ENCODE measurements around the gene UPK1B. TPM values are rescaled to one million over a fixed set of nuclear protein-coding genes. Genes with fewer than 3 reads are reported as not detected.
A peak's percentile ranks its signal among the peaks of the same experiment; 100 is the strongest.
"Not testable (repeated sequence)": the region's sequence is repeated elsewhere in the genome, so short reads cannot be mapped to it uniquely, and the experiment has no call there.

UPK1B gene
- polyA plus RNA-seq (ENCODE audit: insufficient read length): not detected

DNA sequence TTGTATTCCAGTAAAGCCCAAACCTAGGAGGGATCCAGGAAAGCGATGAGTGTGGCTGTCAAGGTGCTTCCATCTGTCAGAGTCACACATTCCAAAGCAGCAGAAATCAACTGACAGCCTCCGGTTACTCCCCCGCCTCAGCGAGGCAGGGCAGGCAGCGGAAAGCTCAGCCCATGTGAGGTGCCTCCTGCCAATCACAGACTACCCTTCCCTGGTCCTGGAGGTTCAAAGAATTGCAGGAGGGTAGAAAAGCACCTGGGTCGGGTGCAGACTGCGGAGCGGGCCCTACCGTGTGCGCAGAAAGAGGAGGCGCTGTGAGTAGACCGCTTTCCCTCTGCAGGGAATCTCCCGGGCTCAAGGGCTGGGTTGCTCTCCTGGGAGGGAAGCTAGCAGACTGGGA is at the start of gene UPK1B:
UPK1B (plus strand) TSS at position 274 of the 400 bp plus-strand sequence. CDS start 13,144 bp downstream, outside the sequence.
- DNase-seq: no peak

DNA sequence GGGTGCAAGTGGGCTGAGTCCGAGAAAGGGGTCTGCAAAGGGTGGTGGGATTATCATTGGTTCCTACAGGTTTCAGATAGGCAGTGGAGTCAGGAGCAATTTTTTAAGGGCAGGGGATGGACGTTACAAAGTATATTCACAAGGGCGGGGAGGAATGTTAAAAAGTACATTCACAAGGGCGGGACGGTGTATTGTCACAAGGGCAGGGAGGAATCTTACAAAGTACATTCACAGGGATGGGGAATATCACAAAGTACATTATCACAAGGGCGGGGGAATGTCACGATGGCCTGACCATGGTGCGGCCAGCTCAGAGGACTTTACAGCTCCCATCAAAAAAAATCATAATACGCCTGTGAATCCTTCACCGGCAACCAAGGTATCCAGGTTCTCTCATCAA is 48.1 kb upstream of the UPK1B start:
- no peak for DNase-seq

DNA sequence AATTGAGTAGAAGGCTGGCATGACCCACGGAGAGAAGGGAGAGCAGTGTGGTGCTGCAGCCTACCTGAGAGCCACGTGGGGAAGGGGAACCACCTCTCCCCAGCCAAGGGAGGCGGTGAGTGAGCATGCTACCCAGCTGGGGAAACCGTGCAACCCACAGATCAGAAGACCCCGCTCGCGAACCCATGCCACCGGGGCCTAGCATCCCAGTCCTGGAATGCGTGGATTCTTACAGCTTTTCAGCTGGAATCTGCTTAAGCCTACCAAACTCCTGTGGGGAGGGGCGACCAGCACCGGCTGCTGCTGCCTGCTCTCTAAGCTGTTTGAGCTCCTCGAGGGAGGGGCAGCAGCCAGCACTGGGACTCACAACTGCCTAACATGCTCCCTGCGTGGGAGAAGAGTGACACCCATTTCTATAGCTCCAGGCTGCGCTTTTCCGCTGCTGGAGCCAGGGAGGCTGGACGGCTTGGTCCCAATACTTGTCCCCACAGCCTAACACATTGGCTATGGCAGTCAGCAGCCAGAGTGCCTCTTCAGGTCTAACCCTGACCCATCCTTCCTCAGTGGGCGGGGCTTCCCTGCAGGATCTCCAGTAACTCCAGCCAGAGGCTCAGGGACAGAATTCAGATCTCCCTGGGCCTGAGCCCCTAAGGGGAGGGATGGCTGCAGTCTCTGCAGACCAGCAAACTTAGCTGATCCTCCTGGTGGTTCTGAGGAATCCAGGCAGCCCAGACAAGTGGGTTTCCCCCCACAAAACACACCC is 47.5 kb upstream of the UPK1B start:
- DNase-seq: no peak

DNA sequence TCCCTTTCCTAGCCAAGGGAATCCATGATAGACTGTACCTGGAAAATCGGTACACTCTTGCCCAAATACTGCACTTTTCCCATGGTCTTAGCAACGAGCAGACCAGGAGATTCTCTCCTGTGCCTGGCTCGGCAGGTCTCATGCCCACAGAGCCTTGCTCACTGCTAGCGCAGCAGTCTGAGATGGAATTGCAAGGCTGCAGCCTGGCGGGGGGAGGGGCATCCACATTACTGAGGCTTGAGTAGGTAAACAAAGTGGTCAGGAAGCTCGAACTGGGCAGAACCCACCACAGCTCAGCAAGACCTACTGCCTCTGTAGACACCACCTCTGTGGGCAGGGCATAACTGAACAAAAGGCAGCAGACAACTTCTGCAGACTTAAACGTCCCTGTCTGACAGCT is 43.1 kb upstream of the UPK1B start:
- DNase-seq: not testable (repeated sequence)

DNA sequence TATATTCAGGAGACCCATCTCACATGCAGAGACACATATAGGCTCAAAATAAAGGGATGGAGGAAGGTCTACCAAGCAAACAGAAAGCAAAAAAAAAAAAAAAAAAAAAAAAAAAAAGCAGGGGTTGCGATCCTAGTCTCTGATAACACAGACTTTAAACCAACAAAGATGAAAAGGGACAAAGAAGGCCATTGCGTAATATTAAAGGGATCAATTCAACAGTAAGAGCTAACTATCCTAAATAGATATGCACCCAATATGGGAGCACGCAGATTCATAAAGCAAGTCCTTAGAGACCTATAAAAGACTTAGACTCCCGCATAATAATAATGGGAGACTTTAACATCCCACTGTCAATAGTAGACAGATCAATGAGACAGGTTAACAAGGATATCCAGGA is 41.1 kb upstream of the UPK1B start:
- DNase-seq: not testable (repeated sequence)

DNA sequence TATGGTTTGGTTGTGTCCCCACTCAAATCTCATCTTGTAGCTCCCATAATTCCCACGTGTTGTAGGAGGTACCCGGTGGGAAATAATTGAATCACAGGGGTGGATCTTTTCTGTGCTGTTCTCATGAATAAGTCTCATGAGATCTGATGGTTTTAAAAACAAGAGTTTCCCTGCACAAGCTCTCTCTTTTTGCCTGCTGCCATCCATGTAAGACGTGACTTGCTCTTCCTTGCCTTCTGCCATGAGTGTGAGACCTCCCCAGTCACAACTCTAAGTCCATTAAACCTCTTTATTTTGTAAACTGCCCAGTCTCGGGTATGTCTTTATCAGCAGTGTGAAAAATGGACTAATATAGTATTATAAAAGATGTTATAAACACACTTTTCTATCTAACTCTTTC is 34.0 kb upstream of the UPK1B start:
- not testable (repeated sequence) for DNase-seq

DNA sequence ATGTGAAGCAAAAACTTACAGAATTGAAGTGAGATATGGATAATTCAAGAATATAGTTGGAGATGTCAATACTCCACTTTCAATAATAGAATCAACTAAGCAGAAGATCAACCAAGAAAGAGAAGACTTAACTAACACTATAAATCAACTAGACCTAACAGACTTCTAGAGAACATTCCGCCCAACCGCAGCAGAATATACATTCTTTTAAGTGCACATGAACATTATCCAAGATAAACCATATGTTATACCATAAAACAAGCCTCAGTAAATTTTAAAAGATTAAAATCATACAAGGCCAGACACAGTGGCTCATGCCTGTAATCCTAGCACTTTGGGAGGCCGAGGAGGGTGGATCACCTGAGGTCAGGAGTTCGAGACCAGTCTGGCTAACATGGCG is 32.9 kb upstream of the UPK1B start:
- no peak for DNase-seq

DNA sequence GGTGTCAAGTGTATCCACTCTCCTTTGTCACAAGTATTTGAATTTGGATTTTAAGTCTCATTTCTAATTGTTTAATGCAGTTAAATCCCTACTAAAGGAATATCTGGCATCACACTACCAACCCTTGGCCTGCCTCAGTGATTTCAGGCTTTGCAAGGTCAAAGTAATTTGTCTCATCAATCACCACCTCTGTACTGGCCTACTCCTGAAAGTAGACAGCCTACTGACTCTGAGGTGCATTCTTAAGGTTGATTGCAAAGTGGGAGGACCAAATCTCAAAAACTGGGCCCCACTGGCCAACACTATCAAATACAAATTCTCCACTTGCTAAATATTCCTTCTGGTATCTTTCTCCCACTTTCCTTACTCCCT is 28.3 kb upstream of the UPK1B start:
- no peak for DNase-seq

DNA sequence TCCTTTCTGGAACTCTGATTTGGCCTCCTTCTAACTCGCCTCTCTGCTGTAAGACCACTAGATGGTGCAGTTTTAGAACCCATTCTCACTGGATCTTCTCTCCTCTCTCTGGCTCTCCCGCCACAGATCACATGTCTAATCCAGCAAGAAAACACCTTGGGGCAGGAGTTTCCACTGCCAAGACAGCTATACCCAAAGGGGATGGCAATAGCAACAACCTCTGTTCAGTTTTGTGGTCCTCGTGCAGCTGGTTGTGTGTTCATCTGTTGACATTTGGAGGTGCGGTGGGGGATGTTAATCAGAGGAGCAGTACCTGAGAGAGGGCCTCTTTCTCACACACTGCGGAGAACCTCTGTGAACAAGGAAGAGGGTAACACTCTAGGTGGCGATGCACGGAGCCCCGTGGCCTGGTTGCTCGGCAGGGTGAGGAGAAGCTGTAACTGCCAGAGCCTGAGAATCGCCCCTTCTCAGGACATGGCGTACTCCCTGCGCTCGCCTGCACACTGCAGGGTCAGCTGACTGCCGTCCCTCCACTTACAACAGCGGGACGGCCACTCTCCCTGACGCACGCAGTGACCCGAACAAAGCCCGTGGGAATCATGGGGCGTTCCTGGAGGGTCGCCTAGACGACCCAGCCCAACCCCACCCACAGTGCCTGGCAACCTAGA is 27.8 kb upstream of the UPK1B start, which contains the start of gene TEX55:
TEX55 (plus strand) TSS at position 666 of the 668 bp plus-strand sequence. CDS start 25 bp downstream, outside the sequence.
- peak; percentile 3 for DNase-seq

DNA sequence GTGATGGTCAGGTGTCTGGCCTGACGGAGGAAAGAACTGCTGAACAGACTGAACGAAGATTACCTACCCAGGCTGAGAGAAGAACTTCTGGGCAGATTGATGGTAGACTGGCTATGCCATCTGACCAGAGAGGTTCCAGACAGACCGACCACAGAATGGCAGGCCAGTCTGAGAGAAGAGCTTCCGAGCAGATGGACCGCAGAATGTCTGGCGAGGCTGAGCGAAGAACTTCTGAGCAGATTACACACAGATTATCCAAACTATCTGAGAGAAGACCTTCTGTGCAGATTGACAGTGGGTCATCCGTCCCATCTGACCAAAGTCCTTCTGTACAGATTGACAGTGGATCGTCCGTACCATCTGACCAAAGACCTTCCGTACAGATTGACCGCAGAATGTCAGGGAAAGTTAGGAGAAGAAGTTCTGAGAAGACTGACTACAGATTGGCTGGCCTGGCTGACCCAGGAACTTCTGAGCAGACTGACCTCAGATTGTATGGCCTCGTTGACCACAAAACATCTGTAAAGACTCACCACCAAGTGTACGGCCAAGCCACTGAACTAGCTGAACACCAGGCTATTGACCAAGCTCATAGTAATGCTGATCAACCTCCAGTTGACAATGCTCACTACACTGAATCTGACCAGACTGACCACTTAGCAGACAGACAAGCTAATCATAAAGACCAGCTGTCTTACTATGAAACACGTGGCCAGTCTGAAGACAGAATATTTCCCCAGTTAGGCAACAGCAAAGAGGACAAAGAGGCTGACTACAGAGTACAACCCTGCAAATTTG is 26.6 kb upstream of the UPK1B start:
- no peak for DNase-seq

DNA sequence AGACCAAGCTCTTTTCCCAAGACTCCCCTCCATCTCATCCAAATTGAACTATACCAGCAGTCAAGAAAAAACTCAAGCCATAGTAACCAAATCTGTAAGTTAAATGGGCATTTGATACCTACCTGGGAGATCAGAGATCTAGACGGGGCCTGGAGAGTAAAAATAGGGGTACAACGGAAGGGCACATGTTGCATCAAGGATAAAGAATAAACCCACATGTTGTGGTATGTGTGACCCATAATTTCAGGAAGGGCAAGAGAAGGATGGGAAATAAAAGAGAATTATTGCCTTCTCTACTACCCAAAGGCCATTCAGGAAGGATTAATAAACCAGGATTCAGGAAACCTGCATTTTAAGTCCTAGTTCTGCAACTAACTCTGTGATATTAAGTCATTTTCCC is 25.9 kb upstream of the UPK1B start:
- no peak for DNase-seq

DNA sequence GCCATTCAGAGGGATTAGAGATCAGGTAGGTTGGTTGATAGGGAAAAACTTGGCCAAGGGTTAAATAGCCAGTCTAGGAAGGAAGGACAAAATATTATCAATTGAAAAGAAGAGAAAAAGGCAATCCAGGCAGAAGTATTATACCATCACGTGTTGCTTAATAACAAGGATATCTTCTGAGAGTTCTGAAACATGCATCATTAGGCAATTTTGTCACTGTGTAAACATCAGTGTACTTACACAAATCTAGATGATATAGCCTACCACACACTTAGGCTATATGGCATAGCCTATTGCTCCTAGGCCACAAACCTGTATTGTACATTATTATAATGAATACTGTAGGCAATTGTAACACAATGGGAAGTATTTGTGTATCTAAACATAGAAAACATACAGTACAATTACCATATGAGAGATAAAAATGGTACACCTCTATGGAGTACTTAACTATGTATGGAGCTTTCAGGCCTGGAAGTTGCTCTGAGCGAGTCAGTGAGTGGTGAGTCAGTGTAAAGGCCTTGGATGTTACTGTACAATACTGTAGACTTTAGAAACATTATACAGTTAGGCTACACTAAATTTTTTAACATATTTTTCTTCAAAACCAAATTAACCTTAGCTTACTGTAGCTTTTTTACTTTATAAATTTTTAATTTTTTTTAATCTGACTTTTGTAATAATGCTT is 24.8 kb upstream of the UPK1B start:
- no peak for DNase-seq

DNA sequence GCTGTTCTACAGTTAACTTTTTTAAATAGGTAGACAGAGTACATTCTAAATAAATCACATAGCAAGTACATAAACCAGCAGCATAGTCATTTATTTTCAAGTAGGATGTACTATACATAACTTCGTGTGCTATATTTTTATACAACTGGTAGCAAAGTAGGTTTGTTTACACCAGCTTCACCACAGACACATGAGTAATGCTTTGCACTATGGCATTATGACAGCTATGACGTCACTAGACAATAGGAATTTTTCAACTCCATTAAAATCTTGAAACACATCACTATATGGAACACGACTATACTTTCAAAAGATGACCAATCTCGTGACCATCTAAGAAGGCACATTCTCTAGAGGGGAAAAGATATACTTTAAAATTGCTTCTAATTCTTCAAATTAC is 23.9 kb upstream of the UPK1B start:
- no peak for DNase-seq

DNA sequence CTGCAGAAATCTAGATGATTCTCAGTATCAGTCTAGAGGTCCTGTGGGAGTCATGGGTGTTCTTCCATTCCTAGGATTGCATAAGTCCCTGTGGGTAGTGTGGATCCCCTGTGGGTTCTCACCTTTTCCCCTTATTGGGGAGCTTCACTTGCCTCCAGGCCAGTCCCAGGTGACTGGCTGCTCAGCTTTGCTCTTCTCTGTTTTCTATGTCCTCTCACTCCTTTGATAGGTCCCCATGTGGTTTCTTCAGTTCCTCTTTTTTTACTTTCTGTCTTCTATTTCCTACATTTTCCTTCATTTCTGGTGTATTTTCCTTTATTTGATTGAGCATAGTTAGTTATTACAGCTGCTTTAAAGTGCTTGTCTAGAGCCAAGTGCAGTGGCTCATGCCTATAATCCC is 16.5 kb upstream of the UPK1B start:
- DNase-seq: no peak

DNA sequence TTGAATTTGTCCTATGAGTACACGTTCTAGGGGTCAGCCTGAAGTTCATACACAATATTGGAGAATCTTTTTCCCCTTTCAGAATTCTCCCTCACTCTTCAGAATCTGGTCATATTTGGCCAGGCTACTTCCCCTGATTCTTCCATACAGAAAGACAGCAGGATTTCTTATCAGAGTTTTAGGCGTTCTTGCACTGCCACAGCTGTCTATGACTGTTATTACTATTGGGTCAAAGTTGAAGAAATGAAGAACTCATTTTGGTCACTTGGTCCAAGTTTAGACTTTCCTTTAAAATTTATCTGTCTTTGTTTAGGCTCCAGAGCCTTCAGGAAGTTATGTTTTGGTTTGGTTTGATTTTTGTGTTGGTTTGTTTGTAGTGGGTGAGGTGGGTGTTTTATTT is 15.4 kb upstream of the UPK1B start:
- DNase-seq: no peak

DNA sequence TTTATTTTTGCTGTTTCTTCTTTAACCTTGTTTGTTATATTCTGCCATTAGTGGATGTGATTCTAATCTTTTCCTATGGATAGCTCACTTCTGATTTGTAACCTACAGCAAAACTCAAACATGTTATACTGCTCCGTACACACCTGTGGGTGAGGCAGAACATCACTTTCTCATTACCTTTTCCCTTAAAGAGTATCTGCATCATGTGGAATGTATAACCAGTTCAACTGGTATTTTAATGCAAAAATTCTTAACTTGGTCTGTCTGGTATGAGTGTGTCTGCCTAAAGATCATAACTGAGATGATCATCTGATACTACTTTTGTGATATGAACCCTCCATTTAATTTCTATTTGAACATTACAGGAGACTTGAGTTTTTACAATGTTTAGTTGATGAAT is 13.0 kb upstream of the UPK1B start:
- no peak for DNase-seq

DNA sequence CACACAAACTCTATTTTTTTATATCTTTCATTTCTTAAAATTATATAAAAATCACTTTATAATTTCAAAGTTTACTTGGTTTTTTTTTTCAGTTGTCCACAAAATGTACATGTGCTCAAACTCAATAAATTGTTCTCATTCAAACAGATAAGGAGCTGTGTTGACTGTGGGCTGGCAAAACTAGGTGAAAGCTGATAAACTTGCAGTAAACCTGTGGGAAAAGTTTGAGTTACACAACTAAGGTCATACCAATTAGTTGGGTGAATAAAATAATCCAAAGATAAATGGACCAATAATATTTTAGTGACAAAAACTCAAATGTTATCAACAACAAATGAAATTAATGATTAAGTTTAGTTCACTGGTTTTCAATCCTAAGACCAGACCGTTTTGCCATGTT is 12.6 kb upstream of the UPK1B start:
- no peak for DNase-seq

DNA sequence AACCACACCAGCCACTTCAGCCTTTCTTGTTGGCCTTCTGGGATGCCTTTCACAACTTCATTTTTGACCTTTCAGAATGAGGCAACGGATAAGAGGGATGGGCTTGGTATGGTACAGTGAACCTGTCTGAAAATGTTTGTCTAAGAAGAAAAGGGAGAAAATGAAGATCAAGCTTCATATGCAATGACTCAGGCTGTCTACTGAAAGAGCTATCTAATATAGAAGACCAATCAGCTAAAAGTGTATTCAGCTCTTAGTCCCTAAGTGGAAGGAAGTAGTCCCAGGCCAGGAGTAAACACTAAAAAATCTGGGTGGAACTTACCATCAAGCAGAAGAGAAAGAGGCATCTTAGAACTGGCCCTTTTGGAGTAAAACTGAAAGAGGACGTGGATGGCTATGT is 12.2 kb upstream of the UPK1B start:
- DNase-seq: no peak

DNA sequence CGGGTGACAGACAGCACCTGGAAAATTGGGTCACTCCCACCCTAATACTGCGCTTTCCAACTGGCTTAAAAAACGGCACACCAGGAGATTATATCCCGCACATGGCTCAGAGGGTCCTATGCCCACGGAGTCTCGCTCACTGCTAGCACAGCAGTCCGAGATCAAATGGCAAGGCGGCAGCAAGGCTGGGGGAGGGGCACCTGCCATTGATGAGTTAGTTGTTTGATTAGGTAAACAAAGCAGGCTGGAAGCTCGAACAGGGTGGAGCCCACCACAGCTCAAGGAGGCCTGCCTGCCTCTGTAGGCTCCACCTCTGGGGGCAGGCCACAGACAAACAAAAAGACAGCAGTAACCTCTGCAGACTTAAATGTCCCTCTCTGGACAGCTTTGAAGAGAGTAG is 8.7 kb upstream of the UPK1B start:
- not testable (repeated sequence) for DNase-seq

DNA sequence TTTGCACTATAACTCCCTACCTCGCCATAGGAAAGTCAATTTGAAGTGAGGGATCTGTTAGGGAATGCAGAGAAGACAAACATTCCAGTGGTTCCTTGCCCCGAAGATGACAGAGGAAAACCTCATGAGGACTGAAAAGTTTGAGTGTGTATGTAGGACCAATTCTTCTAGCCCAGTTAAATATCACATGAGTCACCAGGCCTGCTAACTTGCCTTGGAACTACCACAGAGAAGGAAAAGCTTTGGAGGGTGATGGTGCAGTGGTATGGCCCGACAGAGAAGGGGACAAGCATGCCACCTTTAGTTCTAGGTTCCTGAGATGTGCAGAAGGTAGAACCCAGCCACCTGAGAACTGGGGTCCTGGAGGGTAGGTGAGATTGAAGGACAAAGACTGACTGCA is 2.6 kb upstream of the UPK1B start:
- no peak for DNase-seq

DNA sequence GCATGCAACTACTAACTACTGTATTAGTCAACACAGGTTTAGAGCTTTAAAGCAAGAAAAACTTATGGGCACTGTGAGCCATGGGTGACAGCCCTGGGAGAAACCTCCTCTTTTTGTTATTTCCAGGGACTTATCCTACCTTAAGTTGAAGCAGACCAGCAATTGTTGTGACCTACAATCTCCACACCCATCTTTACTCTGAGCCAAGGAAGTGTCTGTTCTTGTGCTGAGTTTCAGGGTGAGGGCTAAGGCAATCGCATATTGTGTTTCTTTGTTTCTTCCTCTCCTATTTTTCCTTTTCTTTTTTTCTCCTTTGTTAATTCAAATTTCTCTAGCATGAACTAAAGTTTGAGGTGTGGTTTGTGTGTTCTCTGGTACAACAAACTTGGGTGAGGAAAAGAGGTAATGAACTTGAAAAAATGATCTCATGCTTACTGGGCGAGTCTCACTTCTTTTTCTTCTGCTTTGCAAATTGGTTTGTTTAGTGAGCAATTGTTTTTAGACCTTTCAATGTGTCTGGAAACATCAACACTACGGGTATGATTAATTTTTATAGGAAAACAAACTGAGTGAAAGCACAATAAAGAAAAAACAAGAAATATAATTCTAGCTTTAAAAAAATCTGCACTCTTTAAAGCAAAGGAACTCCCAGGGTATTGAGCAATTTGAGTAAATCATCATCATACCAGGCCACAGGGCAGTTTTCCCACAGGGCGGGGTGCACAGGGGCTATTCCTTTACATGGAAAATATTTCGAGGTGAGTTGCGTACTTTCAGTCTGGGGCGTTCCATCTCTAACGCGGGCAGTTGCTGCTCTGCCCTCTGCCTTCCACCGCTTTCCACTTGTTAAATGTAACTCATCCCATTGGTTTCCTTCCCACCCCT is 2.7 kb downstream of the UPK1B start:
- no peak for DNase-seq

DNA sequence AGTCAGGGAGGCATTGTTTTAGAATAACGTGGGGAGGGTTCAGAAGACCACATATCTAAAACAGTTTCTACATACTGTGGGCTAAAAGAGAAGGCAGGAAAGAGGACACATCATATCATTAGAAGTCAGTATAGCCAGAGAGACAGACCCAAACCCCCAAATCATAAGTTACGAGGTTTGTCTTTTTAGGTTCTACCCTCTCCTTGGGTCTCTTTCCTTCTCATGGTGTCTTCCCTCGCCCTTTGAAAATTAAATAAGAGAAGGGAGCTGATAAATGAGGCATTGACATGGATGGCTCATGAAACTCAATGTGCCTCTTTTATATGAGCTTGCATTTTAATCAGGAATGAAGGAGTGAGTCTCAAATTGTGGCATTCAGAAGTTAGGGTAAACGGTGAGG is 3.4 kb downstream of the UPK1B start:
- no peak for DNase-seq

Measured in hindlimb muscle (tissue), 1 donor.